B cell (primary cell): Measurements from ENCODE around the gene KRT33B. TPM values are rescaled to one million over a fixed set of nuclear protein-coding genes. Genes with fewer than 3 reads are reported as not detected.

ENCODE experiments used
- ATAC-seq: fragments of 200-7000 bp; cut with Tn5 transposase; one replicate; pipeline ENCODE4 v1.10.0; 2021; ENCODE audit warnings: low read depth, mild to moderate bottlenecking, moderate number of reproducible peaks, moderate library complexity
- CTCF ChIA-PET: fragments of 350-600 bp; sonication (Branson Sonifier 250); formaldehyde crosslinking; loops from one replicate; lab custom pipeline; 2021; ENCODE audit warnings: antibody characterized with exemption, inconsistent platforms; lab: Charles Lee
- POLR2A ChIA-PET: fragments of 350-600 bp; sonication (Branson Sonifier 250); formaldehyde crosslinking; loops from one replicate; lab custom pipeline; 2021; ENCODE audit warnings: antibody characterized with exemption; lab: Charles Lee
- DNase-seq: peaks from one replicate; pipeline ENCODE4 v3.0.0; 2013
- H2AFZ ChIP-seq: 2 replicates; pipeline ENCODE4 v1.6.1; 2012; ENCODE audit warnings: mild to moderate bottlenecking, low read depth, low read length; ENCODE audit not compliant: insufficient read depth, poor library complexity, severe bottlenecking
- H3K27ac ChIP-seq, 2 donors: 1 replicate in 1 of 2; 2 replicates in 1 of 2; pipeline ENCODE4 v1.5.1; 2012 to 2013; ENCODE audit warnings: low read length in 2 of 2, mild to moderate bottlenecking in 2 of 2, moderate library complexity in 1 of 2
- H3K27me3 ChIP-seq, 4 experiments: fragments of 200-600 bp in 1 of 4; sonication (generic) in 1 of 4; replicated peaks in 1 of 4; 1 replicate in 2 of 4; 2 replicates in 2 of 4; pipeline versions ENCODE4 v1.6.1 to v1.7.0; 2013 to 2016; ENCODE audit warnings: low read length in 3 of 4, mild to moderate bottlenecking in 2 of 4, mixed read lengths in 1 of 4, moderate library complexity in 1 of 4; ENCODE audit not compliant: insufficient read depth in 4 of 4, control insufficient read depth in 3 of 4; ENCODE audit errors: control extremely low read depth in 1 of 4
- H3K36me3 ChIP-seq, 2 experiments: replicated peaks in 1 of 2; 1 replicate in 1 of 2; 2 replicates in 1 of 2; pipeline versions ENCODE4 v1.6.1 to v1.7.1; 2013; ENCODE audit warnings: low read length in 1 of 2; ENCODE audit not compliant: insufficient read depth in 2 of 2, control insufficient read depth in 1 of 2; ENCODE audit errors: control extremely low read depth in 1 of 2, extremely low read depth in 1 of 2
- H3K4me1 ChIP-seq, 2 donors: fragments of 200-600 bp in 1 of 2; sonication (generic) in 1 of 2; 1 replicate in 1 of 2; 2 replicates in 1 of 2; pipeline versions ENCODE4 v1.5.1 to v1.6.1; 2013 to 2017; ENCODE audit warnings: low read length in 2 of 2; ENCODE audit not compliant: control insufficient read depth in 2 of 2, insufficient read depth in 2 of 2
- H3K4me2 ChIP-seq: replicated peaks from 2 replicates; pipeline ENCODE3; 2012; ENCODE audit warnings: mild to moderate bottlenecking, low read depth, low read length; ENCODE audit not compliant: poor library complexity, severe bottlenecking
- H3K4me3 ChIP-seq, 5 experiments: fragments of 200-600 bp in 1 of 5; sonication (generic) in 1 of 5; 1 replicate in 3 of 5; 2 replicates in 2 of 5; pipeline versions ENCODE4 v1.5.1 to v1.7.0; 2011 to 2016; ENCODE audit warnings: low read length in 4 of 5, mild to moderate bottlenecking in 4 of 5, low read depth in 2 of 5, control low read depth in 1 of 5, moderate library complexity in 1 of 5; ENCODE audit not compliant: insufficient read depth in 1 of 5; ENCODE audit errors: control extremely low read depth in 1 of 5, extremely low read depth in 1 of 5
- H3K79me2 ChIP-seq: fragments of 200-600 bp; sonication (generic); one replicate; pipeline ENCODE4 v1.6.0; 2016; ENCODE audit warnings: low read length; ENCODE audit not compliant: control insufficient read depth, insufficient read depth
- H3K9ac ChIP-seq: fragments of 200-600 bp; sonication (generic); 2 replicates; pipeline ENCODE4 v1.6.1; 2017; ENCODE audit warnings: mild to moderate bottlenecking, low read length, moderate library complexity
- H3K9me3 ChIP-seq, 3 donors: one replicate each; pipeline versions ENCODE4 v1.6.1 to v1.7.1; 2013; ENCODE audit warnings: low read length in 2 of 3; ENCODE audit not compliant: control insufficient read depth in 2 of 3, insufficient read depth in 1 of 3; ENCODE audit errors: control extremely low read depth in 1 of 3
- H4K20me1 ChIP-seq: 2 replicates; pipeline ENCODE4 v1.6.0; 2012; ENCODE audit warnings: mild to moderate bottlenecking, low read length; ENCODE audit not compliant: insufficient read depth, control insufficient read depth, poor library complexity, severe bottlenecking
- H3K27ac Mint-ChIP-seq: one replicate; pipeline ENCODE4 v1.8.0; 2021; ENCODE audit warnings: mixed read lengths
- H3K27me3 Mint-ChIP-seq: one replicate; pipeline ENCODE4 v1.8.0; 2021; ENCODE audit warnings: mixed read lengths
- H3K4me1 Mint-ChIP-seq: one replicate; pipeline ENCODE4 v1.8.0; 2021; ENCODE audit warnings: mixed read lengths
- H3K4me3 Mint-ChIP-seq: one replicate; pipeline ENCODE4 v1.8.0; 2021; ENCODE audit warnings: mixed read lengths
- H3K9me3 Mint-ChIP-seq: one replicate; pipeline ENCODE4 v1.8.0; 2022; ENCODE audit warnings: mixed read lengths; ENCODE audit not compliant: insufficient read depth
- EZH2 ChIP-seq: IDR thresholded peaks from 2 replicates; pipeline ENCODE4 v1.6.1; 2012; ENCODE audit warnings: borderline replicate concordance, low read depth, mild to moderate bottlenecking, moderate library complexity, low read length; ENCODE audit not compliant: insufficient read depth, poor library complexity, severe bottlenecking
- WGBS: methylation state at CpG from one replicate; pipeline ENCODE4 v1.1.5; 2013; ENCODE audit warnings: missing lambda C conversion rate; ENCODE audit not compliant: insufficient coverage; 5-methylcytosine and 5-hydroxymethylcytosine counted together
- intact Hi-C: fragments of 100-400 bp; cut with micrococcal nuclease; formaldehyde crosslinking; loops from one replicate; pipeline ENCODE4 v1.10.0; 2022
- polyA plus RNA-seq: library from polyadenylated mRNA; depleted of rRNA; stranded (reverse); fragments of >200 nt; gene quantifications from 2 replicates; pipeline ENCODE4 v1.2.3, GENCODE V29; 2012
- total RNA-seq, 2 donors: library from RNA; stranded (reverse); fragments of 120-200 nt in 1 of 2; gene quantifications; 1 replicate in 1 of 2; 2 replicates in 1 of 2; pipeline versions ENCODE4 v1.2.3 to v1.2.4, GENCODE V29; 2013 to 2022
- TF ChIP-seq, protein P1 (sequence below): fragments of 200-600 bp; IDR thresholded peaks from one replicate; pipeline ENCODE4 v1.8.0; 2022; ENCODE audit warnings: antibody characterized with exemption, mild to moderate bottlenecking

The KRT33B gene
- total and polyA plus RNA-seq, 2 donors (not counting 1 experiment from before 2014, with no cell fraction given): not detected

DNA sequence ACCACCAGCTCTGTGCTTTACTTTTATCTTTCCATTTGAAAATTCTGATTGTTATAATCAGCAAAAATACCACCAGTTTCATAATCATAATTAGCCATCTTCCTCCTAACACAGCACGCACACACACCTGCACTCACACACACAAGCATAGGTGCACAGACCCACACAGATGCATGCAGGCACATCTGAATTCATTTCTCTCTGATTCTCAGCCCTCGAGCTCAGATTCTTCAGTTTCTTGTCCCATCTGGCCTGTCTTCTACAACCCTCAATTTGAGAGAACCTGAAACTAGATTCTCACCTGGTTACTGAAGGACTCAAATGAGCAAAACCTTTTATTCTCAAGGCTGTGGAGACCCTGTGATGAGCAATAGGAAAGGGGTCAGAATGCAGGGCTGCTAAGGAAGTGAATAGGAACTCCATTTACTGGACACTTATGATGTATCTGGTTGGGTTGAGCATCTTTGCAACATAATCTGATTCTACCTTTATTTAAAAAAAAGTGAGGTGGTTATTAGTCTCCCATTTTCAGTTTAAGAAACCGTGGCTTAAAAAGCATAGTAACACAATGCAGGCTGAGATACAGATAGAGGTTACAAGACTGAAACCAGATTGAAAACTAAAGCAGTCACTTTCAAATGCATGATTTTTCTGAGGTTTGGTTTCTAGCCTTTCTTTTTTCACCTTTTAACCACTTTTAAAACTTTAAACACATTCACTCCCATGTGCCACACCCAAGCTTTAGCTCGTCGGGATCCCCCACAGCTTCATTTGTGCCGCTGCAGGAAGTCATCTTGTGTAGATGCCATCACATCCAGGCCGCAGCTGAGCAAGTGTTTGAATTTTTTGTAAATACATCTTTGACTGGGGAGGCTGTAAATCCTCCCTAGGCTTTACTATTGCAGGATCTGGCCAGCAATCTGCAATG lies 28.4 kb downstream of the KRT33B start:
- ATAC-seq (no peak), DNase-seq (no peak)
- no peak overlapping the region for H3K4me3 ChIP-seq
- H3K27ac Mint-ChIP-seq: no peak overlapping the region
- no peak overlapping the region for H2AFZ ChIP-seq
- H3K9me3 Mint-ChIP-seq: peaks cover 6% of the 10 kb centered on the region
- H3K4me2 ChIP-seq: no peak overlapping the region
- peaks cover 0 to 11% of the 10 kb centered on the region in 2 donors for H3K4me1 ChIP-seq
- peaks cover 0 to 4% (median 0%) of the 10 kb centered on the region in 4 experiments for H3K27me3 ChIP-seq
- H3K9ac ChIP-seq: no peak overlapping the region
- peaks cover 16% of the 10 kb centered on the region for H3K27me3 Mint-ChIP-seq
- no peaks in the 10 kb centered on the region for H4K20me1 ChIP-seq
- H3K9me3 ChIP-seq: peaks cover 0 to 10% (median 0%) of the 10 kb centered on the region in 3 donors
- TF ChIP-seq, protein P1, sequence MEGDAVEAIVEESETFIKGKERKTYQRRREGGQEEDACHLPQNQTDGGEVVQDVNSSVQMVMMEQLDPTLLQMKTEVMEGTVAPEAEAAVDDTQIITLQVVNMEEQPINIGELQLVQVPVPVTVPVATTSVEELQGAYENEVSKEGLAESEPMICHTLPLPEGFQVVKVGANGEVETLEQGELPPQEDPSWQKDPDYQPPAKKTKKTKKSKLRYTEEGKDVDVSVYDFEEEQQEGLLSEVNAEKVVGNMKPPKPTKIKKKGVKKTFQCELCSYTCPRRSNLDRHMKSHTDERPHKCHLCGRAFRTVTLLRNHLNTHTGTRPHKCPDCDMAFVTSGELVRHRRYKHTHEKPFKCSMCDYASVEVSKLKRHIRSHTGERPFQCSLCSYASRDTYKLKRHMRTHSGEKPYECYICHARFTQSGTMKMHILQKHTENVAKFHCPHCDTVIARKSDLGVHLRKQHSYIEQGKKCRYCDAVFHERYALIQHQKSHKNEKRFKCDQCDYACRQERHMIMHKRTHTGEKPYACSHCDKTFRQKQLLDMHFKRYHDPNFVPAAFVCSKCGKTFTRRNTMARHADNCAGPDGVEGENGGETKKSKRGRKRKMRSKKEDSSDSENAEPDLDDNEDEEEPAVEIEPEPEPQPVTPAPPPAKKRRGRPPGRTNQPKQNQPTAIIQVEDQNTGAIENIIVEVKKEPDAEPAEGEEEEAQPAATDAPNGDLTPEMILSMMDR: no peak
- TF ChIP-seq EZH2: no peak
- no peaks in the 10 kb centered on the region for H3K36me3 ChIP-seq
- intact Hi-C loops: no loop called here
- 88% methylated on average over 6 of the region's 7 CpGs for WGBS
- POLR2A ChIA-PET: no interaction called here
- CTCF ChIA-PET: no interaction called here
- H3K4me3 Mint-ChIP-seq: no peak overlapping the region
- H3K27ac ChIP-seq: no peak overlapping the region
- H3K4me1 Mint-ChIP-seq: peaks cover 4% of the 10 kb centered on the region
- no peaks in the 10 kb centered on the region for H3K79me2 ChIP-seq

DNA sequence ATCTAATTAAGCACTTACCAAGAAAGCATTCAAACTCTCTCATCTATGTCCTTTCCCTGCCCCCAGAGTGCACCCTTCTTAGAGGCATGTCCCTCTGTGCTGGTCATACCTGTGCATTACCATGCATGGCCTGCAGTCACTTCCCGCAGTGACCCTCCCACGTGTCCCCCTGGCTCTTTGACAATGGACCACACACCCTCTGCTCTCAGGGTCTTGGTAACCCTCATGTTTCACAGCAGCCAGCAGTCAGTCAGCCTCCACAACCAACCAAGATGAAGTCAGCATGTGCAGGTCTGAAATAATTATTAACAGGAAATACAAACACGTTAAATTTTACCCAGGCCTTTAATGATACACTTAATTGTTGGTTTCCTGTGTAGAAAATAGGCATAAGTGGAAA lies 29.1 kb downstream of the KRT33B start:
- Mint-ChIP-seq H3K4me1 (peaks cover 4% of the 10 kb centered on the region), H3K4me3 (no peak overlapping the region), H3K27ac (no peak overlapping the region), H3K27me3 (peaks cover 20% of the 10 kb centered on the region), H3K9me3 (peaks cover 6% of the 10 kb centered on the region)
- H3K9ac ChIP-seq: no peak overlapping the region
- ChIA-PET POLR2A (no interaction called here), CTCF (interaction anchor here (1.5 kb wide), 1 partner anchor 12 kb away, joined by 6 read pairs; no protein-coding TSS in a partner anchor)
- H3K27ac ChIP-seq: no peak overlapping the region
- H2AFZ ChIP-seq: no peak overlapping the region
- peaks cover 0 to 7% (median 0%) of the 10 kb centered on the region in 4 experiments for H3K27me3 ChIP-seq
- TF ChIP-seq EZH2: no peak
- TF ChIP-seq, protein P1: no peak
- 89% methylated on average over 2 of the region's 3 CpGs for WGBS
- intact Hi-C loops: no loop called here
- H4K20me1 ChIP-seq: no peaks in the 10 kb centered on the region
- ATAC-seq (no peak), DNase-seq (no peak)
- H3K4me3 ChIP-seq: no peak overlapping the region
- no peak overlapping the region for H3K4me2 ChIP-seq
- no peaks in the 10 kb centered on the region for H3K79me2 ChIP-seq
- peaks cover 0 to 11% of the 10 kb centered on the region in 2 donors for H3K4me1 ChIP-seq
- no peaks in the 10 kb centered on the region for H3K36me3 ChIP-seq
- H3K9me3 ChIP-seq: peaks cover 0 to 10% (median 0%) of the 10 kb centered on the region in 3 donors
